OCI-LY3 (cell line): ENCODE measurements around the gene HRCT1.

Source experiments
- H2AFZ ChIP-seq: fragments of 200-600, 300-600 bp; shearing (Covaris generic); 2 replicates; pipeline ENCODE4 v1.6.0; 2014; ENCODE audit warnings: antibody characterized with exemption, low read depth, low read length
- H3K27ac ChIP-seq: fragments of 200-600, 300-600 bp; sonication (generic); 2 replicates; pipeline ENCODE4 v1.5.1; 2014; ENCODE audit warnings: mild to moderate bottlenecking, low read length, moderate library complexity, mixed read lengths
- H3K27me3 ChIP-seq: fragments of 200-600, 300-600 bp; sonication (generic); 2 replicates; pipeline ENCODE4 v1.6.1; 2014; ENCODE audit warnings: low read depth, low read length, mixed read lengths
- H3K36me3 ChIP-seq: fragments of 200-600, 300-600 bp; sonication (generic); replicated peaks from 2 replicates; pipeline ENCODE3; 2014; ENCODE audit warnings: low read depth, low read length, mixed read lengths
- H3K4me1 ChIP-seq: fragments of 300-600, 200-600 bp; sonication (generic); 2 replicates; pipeline ENCODE4 v1.6.1; 2014; ENCODE audit warnings: low read length, mixed read lengths
- H3K4me2 ChIP-seq: fragments of 200-600, 300-600 bp; sonication (generic); 2 replicates; pipeline ENCODE4 v1.6.1; 2014; ENCODE audit warnings: low read length, mixed read lengths
- H3K4me3 ChIP-seq: fragments of 300-600, 200-600 bp; sonication (generic); 2 replicates; pipeline ENCODE4 v1.5.1; 2014; ENCODE audit warnings: antibody characterized with exemption, mild to moderate bottlenecking, low read length, moderate library complexity
- H3K79me2 ChIP-seq: fragments of 300-600, 200-600 bp; shearing (Covaris generic); 2 replicates; pipeline ENCODE4 v1.6.1; 2014; ENCODE audit warnings: mild to moderate bottlenecking, low read length, mixed read lengths
- H3K9ac ChIP-seq: fragments of 300-600, 200-600 bp; shearing (Covaris generic); 2 replicates; pipeline ENCODE4 v1.6.0; 2014; ENCODE audit warnings: mild to moderate bottlenecking, low read length, moderate library complexity
- H3K9me3 ChIP-seq: fragments of 200-600, 300-600 bp; shearing (Covaris generic); 2 replicates; pipeline ENCODE4 v1.6.1; 2014; ENCODE audit warnings: low read length, mixed read lengths; ENCODE audit not compliant: insufficient read depth
- H4K20me1 ChIP-seq: fragments of 200-600, 300-600 bp; sonication (generic); 2 replicates; pipeline ENCODE4 v1.6.1; 2016; ENCODE audit warnings: low read length, mixed read lengths; ENCODE audit not compliant: insufficient read depth
- CTCF ChIP-seq: fragments of 200-600, 300-600 bp; sonication (generic); IDR thresholded peaks from 2 replicates; pipeline ENCODE4 v1.5.1; 2014; ENCODE audit warnings: antibody characterized with exemption, low read length, low read depth
- EZH2phosphoT487 ChIP-seq: fragments of 200-600 bp; shearing (Covaris generic); IDR thresholded peaks from 2 replicates; pipeline ENCODE4 v1.6.1; 2018; ENCODE audit warnings: antibody characterized with exemption, mixed run types, low read depth

Gene HRCT1

GRCh38 chr9:35869621-35870216 is 36.3 kb upstream of the HRCT1 start:
- no peaks in the 10 kb centered on the region for H3K79me2 ChIP-seq
- TF ChIP-seq EZH2phosphoT487, result no peak
- TF ChIP-seq CTCF, result no peak
- H3K36me3 ChIP-seq, result no peaks in the 10 kb centered on the region

GRCh38 chr9:35870351-35870923 is 35.6 kb upstream of the HRCT1 start, which contains the start of gene OR13J1:
OR13J1 (minus strand) TSS chr9:35870401; CDS start chr9:35870401, 0 bp downstream.
- Histone ChIP-seq H3K27me3 (no peaks in the 10 kb centered on the region), H3K27ac (no peak within 1 kb of the TSS), H3K4me2 (no peak within 1 kb of the TSS), H3K4me1 (no peaks in the 10 kb centered on the region), H3K9me3 (no peaks in the 10 kb centered on the region), H3K36me3 (no peaks in the 10 kb centered on the region), H3K79me2 (no peaks in the 10 kb centered on the region), H3K4me3 (no peak within 1 kb of the TSS), H2AFZ (no peak within 1 kb of the TSS), H4K20me1 (no peaks in the 10 kb centered on the region), H3K9ac (no peak within 1 kb of the TSS)
- TF ChIP-seq EZH2phosphoT487, result no peak
- TF ChIP-seq CTCF, result no peak

More at GRCh38 chr9:35869621-35870216, 36.3 kb upstream of the HRCT1 start:
- Histone ChIP-seq H3K4me1 (no peaks in the 10 kb centered on the region), H3K9me3 (no peaks in the 10 kb centered on the region), H3K4me2 (no peak overlapping the region), H2AFZ (no peak overlapping the region), H3K27me3 (no peaks in the 10 kb centered on the region), H4K20me1 (no peaks in the 10 kb centered on the region), H3K9ac (no peak overlapping the region), H3K4me3 (no peak overlapping the region), H3K27ac (no peak overlapping the region)

- Histone ChIP-seq H3K79me2 (no peaks in the 10 kb centered on the region), H3K36me3 (no peaks in the 10 kb centered on the region), H2AFZ (no peak overlapping the region), H3K4me3 (no peak overlapping the region), H3K9ac (no peak overlapping the region), H4K20me1 (no peaks in the 10 kb centered on the region), H3K9me3 (no peaks in the 10 kb centered on the region), H3K4me1 (no peaks in the 10 kb centered on the region), H3K4me2 (no peak overlapping the region), H3K27me3 (peaks cover 7% of the 10 kb centered on the region; the same call in 1 of the 2 replicates), H3K27ac (no peak overlapping the region)
- TF ChIP-seq CTCF, result no peak
Observed at GRCh38 chr9:35871545-35871944, 34.5 kb upstream of the HRCT1 start.

GRCh38 chr9:35872505-35872904 is 33.5 kb upstream of the HRCT1 start:
- H3K36me3 ChIP-seq, result no peaks in the 10 kb centered on the region
- no peak for TF ChIP-seq CTCF
- no peak for TF ChIP-seq EZH2phosphoT487
- no peak overlapping the region for H3K27ac ChIP-seq
- no peak overlapping the region for H3K4me2 ChIP-seq
- no peaks in the 10 kb centered on the region for H3K4me1 ChIP-seq
- peaks cover 4% of the 10 kb centered on the region; the same call in 1 of the 2 replicates for H3K9me3 ChIP-seq
- H3K79me2 ChIP-seq, result no peaks in the 10 kb centered on the region
- no peak overlapping the region for H3K4me3 ChIP-seq
- peaks cover 7% of the 10 kb centered on the region; the same call in 1 of the 2 replicates for H3K27me3 ChIP-seq
- H2AFZ ChIP-seq, result no peak overlapping the region
- H4K20me1 ChIP-seq, result no peaks in the 10 kb centered on the region
- H3K9ac ChIP-seq, result no peak overlapping the region
